Measurements from ENCODE around the gene CCL8.

DNA sequence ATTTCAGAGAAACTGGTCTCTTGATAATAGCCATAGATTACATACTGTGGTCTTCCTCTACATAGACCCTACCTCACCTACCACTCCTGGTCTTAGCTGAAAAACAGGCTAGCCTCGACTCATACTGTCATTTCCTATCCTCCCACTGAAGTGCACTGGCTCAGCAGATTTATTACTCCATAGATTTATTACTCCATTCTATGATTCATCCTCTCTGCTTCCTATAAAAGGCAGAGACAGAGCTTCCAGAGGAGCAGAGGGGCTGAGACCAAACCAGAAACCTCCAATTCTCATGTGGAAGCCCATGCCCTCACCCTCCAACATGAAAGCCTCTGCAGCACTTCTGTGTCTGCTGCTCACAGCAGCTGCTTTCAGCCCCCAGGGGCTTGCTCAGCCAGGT is 49.3 kb upstream of the CCL8 start, which contains the start of gene CCL7:
- TF ChIP-seq, protein P1, sequence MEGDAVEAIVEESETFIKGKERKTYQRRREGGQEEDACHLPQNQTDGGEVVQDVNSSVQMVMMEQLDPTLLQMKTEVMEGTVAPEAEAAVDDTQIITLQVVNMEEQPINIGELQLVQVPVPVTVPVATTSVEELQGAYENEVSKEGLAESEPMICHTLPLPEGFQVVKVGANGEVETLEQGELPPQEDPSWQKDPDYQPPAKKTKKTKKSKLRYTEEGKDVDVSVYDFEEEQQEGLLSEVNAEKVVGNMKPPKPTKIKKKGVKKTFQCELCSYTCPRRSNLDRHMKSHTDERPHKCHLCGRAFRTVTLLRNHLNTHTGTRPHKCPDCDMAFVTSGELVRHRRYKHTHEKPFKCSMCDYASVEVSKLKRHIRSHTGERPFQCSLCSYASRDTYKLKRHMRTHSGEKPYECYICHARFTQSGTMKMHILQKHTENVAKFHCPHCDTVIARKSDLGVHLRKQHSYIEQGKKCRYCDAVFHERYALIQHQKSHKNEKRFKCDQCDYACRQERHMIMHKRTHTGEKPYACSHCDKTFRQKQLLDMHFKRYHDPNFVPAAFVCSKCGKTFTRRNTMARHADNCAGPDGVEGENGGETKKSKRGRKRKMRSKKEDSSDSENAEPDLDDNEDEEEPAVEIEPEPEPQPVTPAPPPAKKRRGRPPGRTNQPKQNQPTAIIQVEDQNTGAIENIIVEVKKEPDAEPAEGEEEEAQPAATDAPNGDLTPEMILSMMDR (conservative IDR thresholded peaks at IDR 0.05; ENCODE audit: low read depth, low read length) = no peak
- no peak for TF ChIP-seq RFX5 (IDR thresholded peaks at IDR 0.05; ENCODE audit: low read depth, low read length)
- TF ChIP-seq USF2 (IDR thresholded peaks at IDR 0.05; ENCODE audit: low read depth, low read length) = no peak
- TF ChIP-seq POLR2A (IDR thresholded peaks at IDR 0.05; ENCODE audit: low read depth, low read length) = no peak
- TF ChIP-seq RCOR1 (IDR thresholded peaks at IDR 0.05; ENCODE audit: insufficient replicate concordance, low read length) = no peak
- peak; percentile 22; the same call in 1 of the 2 replicates for TF ChIP-seq MAFK (IDR thresholded peaks at IDR 0.05; ENCODE audit: low read depth, low read length)
- no peak for TF ChIP-seq RAD21 (IDR thresholded peaks at IDR 0.05; ENCODE audit: low read length)
- no peak for TF ChIP-seq ELK1 (IDR thresholded peaks at IDR 0.05; ENCODE audit: borderline replicate concordance, low read depth, low read length)
- TF ChIP-seq CHD1 (IDR thresholded peaks at IDR 0.05; ENCODE audit: low read depth, low read length) = no peak
- TF ChIP-seq CEBPB (IDR thresholded peaks at IDR 0.05; ENCODE audit: low read depth, low read length) = no peak
- TF ChIP-seq MXI1 (IDR thresholded peaks at IDR 0.05; ENCODE audit: borderline replicate concordance, low read depth, low read length) = no peak

Measured in IMR-90 (cell line).